SK-N-SH (cell line): Measurements from ENCODE around the gene FLOT1.

Source experiments
- CHD2 ChIP-seq: fragments of 150-350 bp; IDR thresholded peaks from 2 replicates; pipeline ENCODE4 v1.6.1; 2018; ENCODE audit warnings: low read length; ENCODE audit not compliant: partially characterized antibody
- FOXM1 ChIP-seq: IDR thresholded peaks from 2 replicates; pipeline ENCODE4 v1.4.0; 2012; ENCODE audit warnings: low read depth, mild to moderate bottlenecking
- POLR2AphosphoS5 ChIP-seq: IDR thresholded peaks from 2 replicates; pipeline ENCODE4 v1.6.1; 2012; ENCODE audit warnings: low read depth, low read length
- RAD21 ChIP-seq: IDR thresholded peaks from 2 replicates; pipeline ENCODE4 v1.6.1; 2012; ENCODE audit warnings: mild to moderate bottlenecking, low read length
- REST ChIP-seq: IDR thresholded peaks from 2 replicates; pipeline ENCODE4 v1.6.1; 2012; ENCODE audit warnings: mild to moderate bottlenecking, low read depth, low read length, moderate library complexity

DNA sequence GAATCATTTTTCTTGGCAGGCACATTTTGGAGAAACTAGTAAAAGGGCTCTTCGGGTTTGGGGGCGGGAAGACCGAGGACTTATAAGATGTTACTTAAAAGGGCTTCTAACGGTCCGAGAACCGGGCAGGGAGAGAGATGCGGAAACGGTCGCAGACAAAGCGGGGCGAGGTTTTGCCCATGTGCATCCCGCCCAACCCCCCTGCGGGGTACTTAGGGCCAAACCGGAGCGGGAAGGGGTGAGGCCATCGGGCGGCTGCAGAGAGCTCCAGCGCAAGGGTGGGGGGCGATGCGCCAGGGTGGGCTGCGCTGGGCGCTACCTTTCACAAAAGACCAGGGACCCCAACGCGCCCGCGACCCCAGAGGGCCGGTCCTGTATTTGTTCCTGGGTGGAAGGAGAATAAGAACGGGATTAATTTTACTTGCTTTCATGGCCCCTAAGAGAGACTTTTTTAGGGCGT is 21.7 kb downstream of the FLOT1 start:
- TF ChIP-seq FOXM1: no peak
- TF ChIP-seq CHD2: no peak
- no peak for TF ChIP-seq RAD21
- TF ChIP-seq POLR2AphosphoS5: no peak
- no peak for TF ChIP-seq REST
